Measurements from ENCODE around the gene POFUT2.

POFUT2 gene

GRCh38 chr21:45287438-45288391 is at the start of gene POFUT2:
Gene POFUT2 (minus strand): TSS chr21:45287895. CDS start chr21:45287871, 24 bp downstream.
- peak; percentile 98 for DNase-seq (ENCODE audit: low read depth)

GRCh38 chr21:45336870-45337269 is 49.2 kb upstream of the POFUT2 start:
- DNase-seq (ENCODE audit: low read depth), result no peak

- DNase-seq (ENCODE audit: low read depth), result no peak
These were observed 48.8 kb upstream of the POFUT2 start for GRCh38 chr21:45336535-45336810.

- DNase-seq (ENCODE audit: low read depth), result no peak
These were observed 48.3 kb upstream of the POFUT2 start for GRCh38 chr21:45335761-45336534.

- no peak for DNase-seq (ENCODE audit: low read depth)
These were observed 47.6 kb upstream of the POFUT2 start for GRCh38 chr21:45335151-45335760.

GRCh38 chr21:45334591-45335081 is 46.9 kb upstream of the POFUT2 start:
- DNase-seq (ENCODE audit: low read depth), result no peak

GRCh38 chr21:45334134-45334533 is 46.4 kb upstream of the POFUT2 start:
- DNase-seq (ENCODE audit: low read depth), result no peak

GRCh38 chr21:45333583-45334121 is 46.0 kb upstream of the POFUT2 start:
- DNase-seq (ENCODE audit: low read depth), result no peak

GRCh38 chr21:45332981-45333582 is 45.4 kb upstream of the POFUT2 start:
- DNase-seq (ENCODE audit: low read depth), result no peak

- DNase-seq (ENCODE audit: low read depth), result no peak
These were observed 44.7 kb upstream of the POFUT2 start for GRCh38 chr21:45332415-45332814.

- no peak for DNase-seq (ENCODE audit: low read depth)
These were observed 43.9 kb upstream of the POFUT2 start for GRCh38 chr21:45331531-45332147.

GRCh38 chr21:45330851-45331261 is 43.2 kb upstream of the POFUT2 start:
- DNase-seq (ENCODE audit: low read depth), result no peak

GRCh38 chr21:45330075-45330781 is 42.5 kb upstream of the POFUT2 start:
- DNase-seq (ENCODE audit: low read depth), result no peak

GRCh38 chr21:45329261-45330074 is 41.8 kb upstream of the POFUT2 start:
- DNase-seq (ENCODE audit: low read depth), result no peak

GRCh38 chr21:45328198-45329091 is 40.8 kb upstream of the POFUT2 start:
- DNase-seq (ENCODE audit: low read depth), result no peak

GRCh38 chr21:45327441-45328197 is 39.9 kb upstream of the POFUT2 start:
- DNase-seq (ENCODE audit: low read depth), result no peak

- no peak for DNase-seq (ENCODE audit: low read depth)
These were observed 39.3 kb upstream of the POFUT2 start for GRCh38 chr21:45326891-45327440.
